Measurements from ENCODE around the gene DAD1. TPM values are rescaled to one million over a fixed set of nuclear protein-coding genes. Genes with fewer than 3 reads are reported as not detected.
"Not testable (repeated sequence)": the region's sequence is repeated elsewhere in the genome, so short reads cannot be mapped to it uniquely, and the experiment has no call there.

Gene DAD1
- total RNA-seq, 1 experiment from 2014 or later, result 459 TPM

DNA sequence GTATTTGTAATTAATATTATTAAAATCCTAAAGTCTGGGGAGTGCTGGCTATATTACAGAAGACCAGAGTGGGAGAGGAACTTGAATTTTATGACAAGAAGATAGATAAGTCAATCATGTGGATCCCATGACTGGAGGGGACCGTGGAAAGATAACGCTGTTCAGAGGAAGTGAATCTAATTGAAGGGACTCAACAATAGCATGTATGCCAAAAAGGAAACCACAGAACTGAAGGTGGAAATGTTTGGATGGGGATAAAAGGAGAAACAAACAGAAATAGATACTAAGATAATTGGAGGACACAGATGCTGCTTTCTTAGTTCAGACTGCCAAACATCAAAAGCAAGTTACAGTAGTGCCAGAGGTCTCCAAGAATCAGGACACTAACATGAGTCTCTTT is 34.0 kb upstream of the DAD1 start:
- no peak overlapping the region for H3K27ac ChIP-seq (ENCODE audit: low read length)
- no peaks in the 10 kb centered on the region for H3K27me3 ChIP-seq (ENCODE audit: low read length)
- DNase-seq, result no peak
- no peak overlapping the region for H3K4me2 ChIP-seq (ENCODE audit: low read depth, low read length, poor library complexity, severe bottlenecking)
- no peaks in the 10 kb centered on the region for H3K9me2 ChIP-seq (replicated peaks; ENCODE audit: insufficient read depth, low read length)
- H2AFZ ChIP-seq (ENCODE audit: low read length), result no peak overlapping the region
- H4K20me1 ChIP-seq (ENCODE audit: insufficient read depth, low read depth, low read length), result no peaks in the 10 kb centered on the region
- H3K36me3 ChIP-seq (ENCODE audit: insufficient read depth, low read length), result no peaks in the 10 kb centered on the region
- no peaks in the 10 kb centered on the region for H3K9me3 ChIP-seq (ENCODE audit: low read length)
- no peak overlapping the region for H3K9ac ChIP-seq (ENCODE audit: low read length)
- no peaks in the 10 kb centered on the region for H3K79me2 ChIP-seq (ENCODE audit: low read length)
- H3K4me1 ChIP-seq (ENCODE audit: low read length), result no peaks in the 10 kb centered on the region
- no peak overlapping the region for H3K4me3 ChIP-seq (ENCODE audit: low read length)

DNA sequence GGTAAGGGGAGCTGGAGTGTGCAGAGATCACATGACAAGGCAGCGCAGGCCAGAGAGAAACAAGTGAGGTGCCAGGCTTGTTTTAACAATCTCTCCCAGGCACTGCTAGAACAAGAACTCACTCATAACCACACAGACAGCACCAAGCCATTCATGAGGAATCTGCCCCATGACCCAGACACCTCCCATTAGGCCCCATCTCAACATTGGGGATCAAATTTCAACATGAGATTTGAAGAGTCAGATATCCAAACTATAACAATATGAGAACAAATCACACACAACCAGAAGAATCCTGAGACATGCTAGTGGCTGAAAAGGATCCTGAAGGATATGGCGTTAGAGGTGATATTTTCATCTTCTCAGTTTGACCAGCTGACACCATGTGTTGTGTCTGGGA is 33.2 kb upstream of the DAD1 start:
- no peak for DNase-seq
- H3K27me3 ChIP-seq (ENCODE audit: low read length), result no peaks in the 10 kb centered on the region
- H3K27ac ChIP-seq (ENCODE audit: low read length), result no peak overlapping the region
- H3K4me1 ChIP-seq (ENCODE audit: low read length), result no peaks in the 10 kb centered on the region
- H3K9me3 ChIP-seq (ENCODE audit: low read length), result no peaks in the 10 kb centered on the region
- H2AFZ ChIP-seq (ENCODE audit: low read length), result no peak overlapping the region
- H3K9ac ChIP-seq (ENCODE audit: low read length), result no peak overlapping the region
- no peak overlapping the region for H3K4me2 ChIP-seq (ENCODE audit: low read depth, low read length, poor library complexity, severe bottlenecking)
- H4K20me1 ChIP-seq (ENCODE audit: insufficient read depth, low read depth, low read length), result no peaks in the 10 kb centered on the region
- H3K4me3 ChIP-seq (ENCODE audit: low read length), result no peak overlapping the region
- no peaks in the 10 kb centered on the region for H3K36me3 ChIP-seq (ENCODE audit: insufficient read depth, low read length)
- H3K79me2 ChIP-seq (ENCODE audit: low read length), result no peaks in the 10 kb centered on the region
- H3K9me2 ChIP-seq (replicated peaks; ENCODE audit: insufficient read depth, low read length), result no peaks in the 10 kb centered on the region

DNA sequence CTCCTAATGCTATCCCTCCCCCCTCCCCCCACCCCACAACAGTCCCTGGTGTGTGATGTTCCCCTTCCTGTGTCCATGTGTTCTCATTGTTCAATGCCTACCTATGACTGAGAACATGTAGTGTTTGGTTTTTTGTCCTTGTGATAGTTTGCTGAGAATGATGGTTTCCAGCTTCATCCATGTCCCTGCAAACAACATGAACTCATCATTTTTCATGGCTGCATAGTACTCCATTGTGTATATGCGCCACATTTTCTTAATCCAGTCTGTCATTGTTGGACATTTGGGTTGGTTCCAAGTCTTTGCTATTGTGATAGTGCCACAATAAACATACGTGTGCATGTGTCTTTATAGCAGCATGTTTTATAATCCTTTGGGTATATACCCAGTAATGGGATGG is 26.7 kb upstream of the DAD1 start:
- not testable (repeated sequence) for H3K36me3 ChIP-seq (ENCODE audit: insufficient read depth, low read length); H3K9ac ChIP-seq (ENCODE audit: low read length); H3K27me3 ChIP-seq (ENCODE audit: low read length); H3K4me2 ChIP-seq (ENCODE audit: low read depth, low read length, poor library complexity, severe bottlenecking); H3K9me3 ChIP-seq (ENCODE audit: low read length); H3K79me2 ChIP-seq (ENCODE audit: low read length); H3K9me2 ChIP-seq (replicated peaks; ENCODE audit: insufficient read depth, low read length); DNase-seq; H3K4me3 ChIP-seq (ENCODE audit: low read length); H2AFZ ChIP-seq (ENCODE audit: low read length); H4K20me1 ChIP-seq (ENCODE audit: insufficient read depth, low read depth, low read length); H3K27ac ChIP-seq (ENCODE audit: low read length)
- H3K4me1 ChIP-seq (ENCODE audit: low read length), result peaks cover 10% of the 10 kb centered on the region

DNA sequence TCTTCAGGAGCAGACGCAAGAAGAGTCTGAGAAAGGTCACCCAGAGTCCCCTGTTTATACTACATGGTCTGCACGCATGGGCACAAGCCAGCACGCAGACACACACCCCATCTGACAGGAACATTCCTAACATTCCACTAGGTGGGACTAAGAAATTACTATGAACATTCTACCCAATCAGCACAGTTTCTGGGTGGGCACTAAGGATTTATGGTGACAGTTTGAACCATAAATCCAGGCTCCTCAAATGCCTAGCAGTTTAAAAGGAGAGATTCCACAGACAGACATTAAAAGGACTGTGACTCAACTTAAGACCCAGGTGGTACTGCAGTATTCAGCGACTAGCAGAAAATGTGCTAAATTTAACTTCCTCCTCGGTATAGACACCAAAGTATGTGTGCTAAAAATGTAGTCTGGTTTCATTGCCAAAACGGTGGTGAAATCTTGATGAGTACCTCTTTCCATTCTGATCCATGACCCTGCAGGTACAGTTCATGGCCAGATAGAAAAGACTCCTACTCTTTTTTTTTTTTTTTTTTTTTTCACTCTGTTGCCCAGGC is 25.3 kb upstream of the DAD1 start:
- Histone ChIP-seq H3K27me3 (ENCODE audit: low read length) (no peaks in the 10 kb centered on the region), H4K20me1 (ENCODE audit: insufficient read depth, low read depth, low read length) (no peaks in the 10 kb centered on the region), H2AFZ (ENCODE audit: low read length) (no peak overlapping the region), H3K79me2 (ENCODE audit: low read length) (no peaks in the 10 kb centered on the region), H3K9ac (ENCODE audit: low read length) (no peak overlapping the region), H3K4me2 (ENCODE audit: low read depth, low read length, poor library complexity, severe bottlenecking) (no peak overlapping the region), H3K27ac (ENCODE audit: low read length) (no peak overlapping the region), H3K4me3 (ENCODE audit: low read length) (no peak overlapping the region), H3K4me1 (ENCODE audit: low read length) (peaks cover 10% of the 10 kb centered on the region), H3K9me3 (ENCODE audit: low read length) (no peaks in the 10 kb centered on the region), H3K9me2 (replicated peaks; ENCODE audit: insufficient read depth, low read length) (no peaks in the 10 kb centered on the region), H3K36me3 (ENCODE audit: insufficient read depth, low read length) (no peaks in the 10 kb centered on the region)
- no peak for DNase-seq

DNA sequence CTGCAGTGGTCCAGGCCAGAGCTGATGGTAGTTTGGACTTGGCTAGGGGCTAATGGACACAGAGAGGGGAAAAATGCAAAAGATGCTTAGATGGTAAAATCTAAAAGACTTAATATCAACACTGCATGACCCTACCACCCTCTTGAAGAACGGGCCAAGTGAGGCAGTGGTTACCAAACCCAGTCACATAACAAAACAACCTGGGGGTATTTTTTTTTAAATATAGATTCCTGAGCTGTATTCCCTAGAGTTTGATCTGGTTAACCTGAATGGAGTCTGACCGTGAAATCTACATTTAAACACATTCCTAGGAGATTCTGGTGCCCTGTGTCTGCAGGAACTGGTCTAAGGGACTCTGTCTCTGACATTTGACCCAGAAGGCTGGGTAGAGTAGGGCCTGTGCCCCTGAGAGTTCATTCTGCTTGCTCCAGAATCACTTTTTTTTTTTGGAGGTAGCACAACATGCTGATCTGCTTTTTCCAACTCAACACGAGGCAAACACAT is 24.8 kb upstream of the DAD1 start:
- no peaks in the 10 kb centered on the region for H3K36me3 ChIP-seq (ENCODE audit: insufficient read depth, low read length)
- no peak overlapping the region for H3K27ac ChIP-seq (ENCODE audit: low read length)
- no peak overlapping the region for H3K4me3 ChIP-seq (ENCODE audit: low read length)
- H3K9ac ChIP-seq (ENCODE audit: low read length), result no peak overlapping the region
- no peaks in the 10 kb centered on the region for H3K9me2 ChIP-seq (replicated peaks; ENCODE audit: insufficient read depth, low read length)
- H3K4me2 ChIP-seq (ENCODE audit: low read depth, low read length, poor library complexity, severe bottlenecking), result no peak overlapping the region
- H2AFZ ChIP-seq (ENCODE audit: low read length), result no peak overlapping the region
- DNase-seq, result no peak
- no peaks in the 10 kb centered on the region for H3K9me3 ChIP-seq (ENCODE audit: low read length)
- no peaks in the 10 kb centered on the region for H4K20me1 ChIP-seq (ENCODE audit: insufficient read depth, low read depth, low read length)
- peaks cover 10% of the 10 kb centered on the region for H3K4me1 ChIP-seq (ENCODE audit: low read length)
- H3K27me3 ChIP-seq (ENCODE audit: low read length), result no peaks in the 10 kb centered on the region
- no peaks in the 10 kb centered on the region for H3K79me2 ChIP-seq (ENCODE audit: low read length)

DNA sequence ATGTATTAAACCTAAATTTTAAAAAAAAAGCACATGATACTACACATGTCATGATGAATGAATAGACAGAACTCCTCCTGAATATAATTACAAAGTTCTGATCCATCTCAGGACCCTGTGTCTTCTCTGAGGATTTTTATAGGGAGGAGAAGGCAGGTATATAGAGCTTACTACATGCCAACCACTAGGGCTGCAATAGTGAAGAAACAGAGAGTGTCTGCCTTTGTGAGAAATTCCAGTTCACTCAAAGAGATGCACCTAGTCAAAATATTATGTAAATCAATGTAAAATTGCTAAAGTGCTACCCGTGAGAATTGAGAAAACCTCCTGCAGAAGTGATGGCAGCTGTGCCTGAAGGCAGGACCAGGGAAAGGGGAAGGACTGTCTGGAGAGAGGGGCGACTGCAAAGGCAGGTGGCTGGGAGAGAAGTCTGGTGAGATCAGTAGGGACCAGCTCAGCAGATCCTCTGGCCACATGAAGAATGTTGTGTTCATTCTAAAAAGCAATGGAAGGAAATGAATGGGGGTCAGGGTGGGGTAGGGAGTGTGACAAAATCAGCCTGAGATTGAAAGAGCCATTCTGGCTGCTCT is 24.2 kb upstream of the DAD1 start:
- Histone ChIP-seq H3K4me3 (ENCODE audit: low read length) (no peak overlapping the region), H3K9ac (ENCODE audit: low read length) (no peak overlapping the region), H3K4me1 (ENCODE audit: low read length) (peaks cover 10% of the 10 kb centered on the region), H3K27me3 (ENCODE audit: low read length) (no peaks in the 10 kb centered on the region), H4K20me1 (ENCODE audit: insufficient read depth, low read depth, low read length) (no peaks in the 10 kb centered on the region), H3K9me3 (ENCODE audit: low read length) (no peaks in the 10 kb centered on the region), H3K9me2 (replicated peaks; ENCODE audit: insufficient read depth, low read length) (no peaks in the 10 kb centered on the region), H3K4me2 (ENCODE audit: low read depth, low read length, poor library complexity, severe bottlenecking) (no peak overlapping the region), H3K36me3 (ENCODE audit: insufficient read depth, low read length) (no peaks in the 10 kb centered on the region), H2AFZ (ENCODE audit: low read length) (no peak overlapping the region), H3K79me2 (ENCODE audit: low read length) (no peaks in the 10 kb centered on the region), H3K27ac (ENCODE audit: low read length) (no peak overlapping the region)
- no peak for DNase-seq

DNA sequence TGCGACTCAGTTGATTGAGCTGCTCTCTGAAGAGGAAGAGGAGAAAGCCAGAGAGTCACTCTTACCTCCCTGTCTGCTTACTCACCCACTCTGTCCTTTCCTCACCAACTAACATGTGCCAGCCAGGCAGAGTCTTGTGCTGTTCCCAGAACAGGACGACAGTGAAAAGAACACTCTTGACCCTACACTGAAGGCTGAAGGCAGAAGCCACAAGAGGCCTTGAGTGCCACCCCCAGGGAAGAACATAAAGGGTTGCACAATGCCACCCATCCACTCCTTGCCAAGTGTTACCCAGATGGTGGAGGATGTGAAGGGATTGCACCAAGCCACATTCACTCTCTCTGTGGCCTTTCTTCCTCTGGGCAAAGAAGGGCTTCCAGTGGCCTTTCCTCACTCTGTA is 21.9 kb upstream of the DAD1 start:
- Histone ChIP-seq H3K27me3 (ENCODE audit: low read length) (no peaks in the 10 kb centered on the region), H4K20me1 (ENCODE audit: insufficient read depth, low read depth, low read length) (no peaks in the 10 kb centered on the region), H3K4me2 (ENCODE audit: low read depth, low read length, poor library complexity, severe bottlenecking) (no peak overlapping the region), H3K79me2 (ENCODE audit: low read length) (no peaks in the 10 kb centered on the region), H3K4me3 (ENCODE audit: low read length) (no peak overlapping the region), H3K4me1 (ENCODE audit: low read length) (peaks cover 10% of the 10 kb centered on the region), H3K27ac (ENCODE audit: low read length) (no peak overlapping the region), H3K9me2 (replicated peaks; ENCODE audit: insufficient read depth, low read length) (no peaks in the 10 kb centered on the region), H2AFZ (ENCODE audit: low read length) (no peak overlapping the region), H3K9me3 (ENCODE audit: low read length) (no peaks in the 10 kb centered on the region), H3K9ac (ENCODE audit: low read length) (no peak overlapping the region), H3K36me3 (ENCODE audit: insufficient read depth, low read length) (no peaks in the 10 kb centered on the region)
- no peak for DNase-seq

DNA sequence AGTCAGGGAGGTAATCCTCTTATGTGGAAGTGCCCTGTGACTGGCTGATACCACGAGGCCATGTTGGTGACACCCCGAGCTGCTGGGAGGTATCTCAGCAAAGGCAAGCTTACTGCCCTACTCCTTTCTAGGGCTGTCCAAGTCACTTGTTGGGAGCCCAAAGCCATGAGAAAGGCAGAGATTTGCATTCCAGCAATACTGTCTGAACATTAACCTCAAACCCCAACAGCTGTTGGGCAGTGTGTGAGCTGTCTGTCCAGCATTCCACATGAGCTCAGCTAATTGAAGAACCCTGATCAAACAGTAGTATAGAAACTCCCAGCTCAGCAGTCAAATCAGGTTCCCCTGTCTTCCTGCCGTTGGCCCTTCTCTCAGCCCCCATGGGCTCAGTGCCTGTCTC is 18.3 kb upstream of the DAD1 start:
- no peaks in the 10 kb centered on the region for H3K36me3 ChIP-seq (ENCODE audit: insufficient read depth, low read length)
- no peak overlapping the region for H2AFZ ChIP-seq (ENCODE audit: low read length)
- no peaks in the 10 kb centered on the region for H3K27me3 ChIP-seq (ENCODE audit: low read length)
- no peak overlapping the region for H3K4me3 ChIP-seq (ENCODE audit: low read length)
- H3K9me3 ChIP-seq (ENCODE audit: low read length), result no peaks in the 10 kb centered on the region
- H4K20me1 ChIP-seq (ENCODE audit: insufficient read depth, low read depth, low read length), result no peaks in the 10 kb centered on the region
- no peak overlapping the region for H3K27ac ChIP-seq (ENCODE audit: low read length)
- no peak overlapping the region for H3K9ac ChIP-seq (ENCODE audit: low read length)
- H3K4me1 ChIP-seq (ENCODE audit: low read length), result no peaks in the 10 kb centered on the region
- no peak overlapping the region for H3K4me2 ChIP-seq (ENCODE audit: low read depth, low read length, poor library complexity, severe bottlenecking)
- no peak for DNase-seq
- H3K79me2 ChIP-seq (ENCODE audit: low read length), result no peaks in the 10 kb centered on the region
- no peaks in the 10 kb centered on the region for H3K9me2 ChIP-seq (replicated peaks; ENCODE audit: insufficient read depth, low read length)

Data from Karpas-422 (cell line).